Sigmoid colon (tissue), 7 donors: ENCODE measurements around the gene RIPOR3. TPM values are rescaled to one million over a fixed set of nuclear protein-coding genes. Genes with fewer than 3 reads are reported as not detected.

Experiments
- DNase-seq: peaks from one replicate; pipeline ENCODE4 v3.0.0-alpha.2; 2019
- H3K27ac ChIP-seq, 4 donors: fragments of 200-600 bp; sonication (generic); one replicate each; pipeline ENCODE4 v1.5.1; 2016 to 2019; ENCODE audit warnings: mild to moderate bottlenecking in 1 of 4
- H3K27me3 ChIP-seq, 3 donors: fragments of 200-600 bp; sonication (generic); one replicate each; pipeline ENCODE4 v1.5.1; 2019; ENCODE audit warnings: mild to moderate bottlenecking in 1 of 3
- H3K36me3 ChIP-seq, 4 donors: fragments of 200-600 bp; sonication (generic); one replicate each; pipeline ENCODE4 v1.5.1; 2016 to 2019
- H3K4me1 ChIP-seq, 4 donors: fragments of 200-600 bp; sonication (generic); one replicate each; pipeline ENCODE4 v1.5.1; 2017 to 2019
- H3K4me3 ChIP-seq, 4 donors: fragments of 200-600 bp; sonication (generic); one replicate each; pipeline ENCODE4 v1.5.1; 2017 to 2019; ENCODE audit warnings: mild to moderate bottlenecking in 2 of 4, moderate library complexity in 1 of 4
- H3K9me3 ChIP-seq, 4 donors: fragments of 200-600 bp in 3 of 4; sonication (generic) in 3 of 4; one replicate each; pipeline versions ENCODE4 v1.5.1 to v1.6.1; 2013 to 2019
- CTCF ChIP-seq, 4 experiments: fragments of 450-650 bp in 3 of 4; fragments of 200-600 bp in 1 of 4; IDR thresholded peaks; one replicate each; pipeline ENCODE4 v1.5.1; 2016 to 2019; ENCODE audit warnings: antibody characterized with exemption in 4 of 4, mild to moderate bottlenecking in 3 of 4, moderate library complexity in 2 of 4
- EP300 ChIP-seq, 4 donors: sonication (generic); formaldehyde crosslinking; IDR thresholded peaks; one replicate each; pipeline ENCODE4 v1.6.1; 2017; ENCODE audit warnings: antibody characterized with exemption in 4 of 4
- POLR2A ChIP-seq, 2 donors: fragments of 450-650 bp; IDR thresholded peaks; one replicate each; pipeline ENCODE4 v1.6.1; 2016; ENCODE audit warnings: antibody characterized with exemption in 2 of 2, mild to moderate bottlenecking in 2 of 2, moderate library complexity in 2 of 2
- POLR2AphosphoS5 ChIP-seq, 4 donors: sonication (generic); formaldehyde crosslinking; IDR thresholded peaks; one replicate each; pipeline ENCODE4 v1.6.1; 2017; ENCODE audit warnings: antibody characterized with exemption in 4 of 4
- WGBS, 2 donors: extraction: QIAGEN DNeasy Blood & Tissue Kit; methylation state at CpG; one replicate each; pipeline ENCODE4 v1.1.7; 2013; 5-methylcytosine and 5-hydroxymethylcytosine counted together
- intact Hi-C: fragments of 100-400 bp; cut with DNase I; formaldehyde crosslinking; loops from one replicate; pipeline ENCODE4 v1.15.1; 2023
- polyA plus RNA-seq, 3 donors: library from polyadenylated mRNA; stranded (reverse); fragments of 200-250 nt; gene quantifications; one replicate each; pipeline ENCODE4 v1.2.3, GENCODE V29; 2013
- total RNA-seq, 4 donors: library from RNA; depleted of rRNA; stranded (reverse); fragments of >200 nt; gene quantifications; one replicate each; pipeline ENCODE4 v1.1.0, GENCODE V29; 2016
- donor health status: healthy with polysubstance abuse.
- donor health status: Bipolar disorder and iron deficiency.
- donor health status: healthy.

RIPOR3 gene
- total and polyA plus RNA-seq, 7 donors, result 0.92 to 28.0 (median 9.4) TPM

GRCh38 chr20:50726955-50727791 is 35.8 kb upstream of the RIPOR3 start:
- TF ChIP-seq POLR2AphosphoS5 (IDR thresholded peaks at IDR 0.05) (no peak), EP300 (IDR thresholded peaks at IDR 0.05) (no peak), POLR2A (IDR thresholded peaks at IDR 0.05) (no peak), CTCF (IDR thresholded peaks at IDR 0.05) (no peak)
- H3K27me3 ChIP-seq, result no peaks in the 10 kb centered on the region
- 68 to 72% methylated on average over 4 of the region's 4 CpGs for WGBS, 2 donors
- H3K4me1 ChIP-seq, result peaks cover 0 to 35% (median 27%) of the 10 kb centered on the region in 4 donors
- H3K36me3 ChIP-seq, result no peaks in the 10 kb centered on the region
- no peak overlapping the region for H3K27ac ChIP-seq
- no peaks in the 10 kb centered on the region for H3K9me3 ChIP-seq
- DNase-seq, result no peak
- no peak overlapping the region for H3K4me3 ChIP-seq
- intact Hi-C loops, result no loop called here

GRCh38 chr20:50725724-50726005 is 34.3 kb upstream of the RIPOR3 start:
- peaks cover 0 to 26% (median 19%) of the 10 kb centered on the region in 4 donors for H3K4me1 ChIP-seq
- H3K27ac ChIP-seq, result peak overlapping the region in 3 of 4 donors; percentile 70 to 83 (median 78)
- no peak for DNase-seq
- WGBS, 2 donors, result 94 to 95% methylated on average over 10 of the region's 10 CpGs
- no peaks in the 10 kb centered on the region for H3K36me3 ChIP-seq
- no peak overlapping the region for H3K4me3 ChIP-seq
- intact Hi-C loops, result no loop called here
- TF ChIP-seq EP300 (IDR thresholded peaks at IDR 0.05), result no peak
- no peak for TF ChIP-seq CTCF (IDR thresholded peaks at IDR 0.05)
- TF ChIP-seq POLR2A (IDR thresholded peaks at IDR 0.05), result no peak
- no peak for TF ChIP-seq POLR2AphosphoS5 (IDR thresholded peaks at IDR 0.05)
- H3K27me3 ChIP-seq, result no peaks in the 10 kb centered on the region
- no peaks in the 10 kb centered on the region for H3K9me3 ChIP-seq

GRCh38 chr20:50724851-50725723 is 33.7 kb upstream of the RIPOR3 start:
- TF ChIP-seq EP300 (IDR thresholded peaks at IDR 0.05), result peak in 1 of 4 donors; percentile 13
- TF ChIP-seq POLR2A (IDR thresholded peaks at IDR 0.05), result no peak
- peak in 3 of 4 donors; percentile 47 to 81 (median 70) for TF ChIP-seq POLR2AphosphoS5 (IDR thresholded peaks at IDR 0.05)
- TF ChIP-seq CTCF (IDR thresholded peaks at IDR 0.05), result no peak
- intact Hi-C loops, result no loop called here
- Histone ChIP-seq H3K9me3 (no peaks in the 10 kb centered on the region), H3K4me1 (peaks cover 0 to 21% (median 17%) of the 10 kb centered on the region in 4 donors), H3K27ac (peak overlapping the region; percentile 64 to 83 (median 74)), H3K27me3 (no peaks in the 10 kb centered on the region), H3K36me3 (no peaks in the 10 kb centered on the region), H3K4me3 (no peak overlapping the region)
- DNase-seq, result peak; percentile 89
- 73 to 81% methylated on average over 14 of the region's 14 CpGs for WGBS, 2 donors

GRCh38 chr20:50724112-50724725 is 32.9 kb upstream of the RIPOR3 start:
- TF ChIP-seq EP300 (IDR thresholded peaks at IDR 0.05) (no peak), CTCF (IDR thresholded peaks at IDR 0.05) (no peak), POLR2AphosphoS5 (IDR thresholded peaks at IDR 0.05) (no peak), POLR2A (IDR thresholded peaks at IDR 0.05) (no peak)
- H3K36me3 ChIP-seq, result no peaks in the 10 kb centered on the region
- 88 to 90% methylated on average over 7 of the region's 7 CpGs for WGBS, 2 donors
- intact Hi-C loops, result no loop called here
- no peaks in the 10 kb centered on the region for H3K27me3 ChIP-seq
- no peak overlapping the region for H3K4me3 ChIP-seq
- no peak for DNase-seq
- no peaks in the 10 kb centered on the region for H3K9me3 ChIP-seq
- H3K27ac ChIP-seq, result peak overlapping the region; percentile 64 to 83 (median 74)
- H3K4me1 ChIP-seq, result peaks cover 0 to 20% (median 17%) of the 10 kb centered on the region in 4 donors
